IMR-90 (cell line): ENCODE data around the gene PSMC4. TPM values are rescaled to one million over a fixed set of nuclear protein-coding genes. Genes with fewer than 3 reads are reported as not detected.
A peak's percentile ranks its signal among the peaks of the same experiment; 100 is the strongest.

Experiments used
- ATAC-seq: fragments of 200-7000 bp; cut with Tn5 transposase; 2 replicates; pipeline ENCODE4 v1.9.1; 2020; ENCODE audit warnings: low read depth, mild to moderate bottlenecking, moderate library complexity
- BruUV-seq: library from RNA; stranded (reverse); fragments of 400-500 nt; replicated peaks from 2 replicates; lab custom pipeline; 2021; lab: Mats Ljungman, UMichigan
- CTCF ChIA-PET: fragments of 300-600 bp; formaldehyde crosslinking; extraction: SDS; loops from one replicate; lab custom pipeline; 2021; ENCODE audit warnings: antibody characterized with exemption; lab: Yijun Ruan, JAX
- POLR2A ChIA-PET: fragments of 300-600 bp; sonication (Branson Sonifier 250); formaldehyde crosslinking; loops from one replicate; lab custom pipeline; 2022; ENCODE audit warnings: antibody characterized with exemption; ENCODE audit not compliant: unreplicated experiment; lab: Charles Lee
- DNase-seq: peaks from one replicate; pipeline ENCODE4 v3.0.0; 2013
- H2AFZ ChIP-seq: replicated peaks from 2 replicates; pipeline ENCODE3; 2013; ENCODE audit warnings: low read length, mild to moderate bottlenecking; ENCODE audit not compliant: poor library complexity
- H2AK5ac ChIP-seq: 2 replicates; pipeline ENCODE4 v1.6.1; 2013; ENCODE audit warnings: low read depth, low read length, inconsistent platforms
- H2AK9ac ChIP-seq: replicated peaks from 2 replicates; pipeline ENCODE3; 2013; ENCODE audit warnings: mild to moderate bottlenecking, low read depth, low read length, moderate library complexity; ENCODE audit not compliant: poor library complexity
- H2BK120ac ChIP-seq: 2 replicates; pipeline ENCODE4 v1.6.1; 2013; ENCODE audit warnings: low read depth, low read length, inconsistent platforms
- H2BK15ac ChIP-seq: 3 replicates; pipeline ENCODE4 v1.6.1; 2013; ENCODE audit warnings: low read depth, low read length, inconsistent platforms
- H2BK20ac ChIP-seq: 2 replicates; pipeline ENCODE4 v1.6.1; 2013; ENCODE audit warnings: low read depth, mild to moderate bottlenecking, inconsistent platforms, low read length, moderate library complexity
- H2BK5ac ChIP-seq: 2 replicates; pipeline ENCODE4 v1.6.1; 2013; ENCODE audit warnings: mild to moderate bottlenecking, low read depth, low read length, inconsistent platforms; ENCODE audit not compliant: poor library complexity, severe bottlenecking
- H3K14ac ChIP-seq: replicated peaks from 2 replicates; pipeline ENCODE4 v1.6.1; 2013; ENCODE audit warnings: low read depth, low read length, inconsistent platforms
- H3K18ac ChIP-seq: 2 replicates; pipeline ENCODE4 v1.6.1; 2013; ENCODE audit warnings: low read depth, low read length, control low read depth
- H3K23ac ChIP-seq: 2 replicates; pipeline ENCODE4 v1.6.1; 2013; ENCODE audit warnings: low read depth, low read length, inconsistent platforms
- H3K27ac ChIP-seq: 2 replicates; pipeline ENCODE4 v1.5.1; 2013; ENCODE audit warnings: mild to moderate bottlenecking, control low read depth, low read length; ENCODE audit not compliant: insufficient read depth
- H3K27me3 ChIP-seq: 2 replicates; pipeline ENCODE4 v1.6.1; 2013; ENCODE audit warnings: low read length; ENCODE audit not compliant: control insufficient read depth, insufficient read depth
- H3K36me3 ChIP-seq: 2 replicates; pipeline ENCODE4 v1.6.1; 2013; ENCODE audit warnings: low read length, mixed read lengths; ENCODE audit not compliant: control insufficient read depth, insufficient read depth
- H3K4ac ChIP-seq: 2 replicates; pipeline ENCODE4 v1.6.1; 2013; ENCODE audit warnings: low read depth, low read length, inconsistent platforms
- H3K4me1 ChIP-seq: 2 replicates; pipeline ENCODE4 v1.6.1; 2013; ENCODE audit warnings: low read length, mixed read lengths; ENCODE audit not compliant: control insufficient read depth, insufficient read depth
- H3K4me2 ChIP-seq: 2 replicates; pipeline ENCODE4 v1.6.1; 2013; ENCODE audit warnings: low read depth, mild to moderate bottlenecking, control low read depth, low read length, moderate library complexity
- H3K4me3 ChIP-seq: 2 replicates; pipeline ENCODE4 v1.5.1; 2013; ENCODE audit warnings: low read depth, mild to moderate bottlenecking, control low read depth, low read length, moderate library complexity; ENCODE audit not compliant: insufficient read depth
- H3K56ac ChIP-seq: 2 replicates; pipeline ENCODE4 v1.6.1; 2013; ENCODE audit warnings: low read length, inconsistent platforms; ENCODE audit not compliant: insufficient read depth; ENCODE audit errors: extremely low read depth
- H3K79me1 ChIP-seq, 2 experiments: 2 replicates each; pipeline ENCODE4 v1.6.1; 2013; ENCODE audit warnings: low read length in 2 of 2, inconsistent platforms in 1 of 2, low read depth in 1 of 2
- H3K9ac ChIP-seq: 2 replicates; pipeline ENCODE4 v1.6.1; 2013; ENCODE audit warnings: low read depth, low read length, control low read depth
- H3K9me1 ChIP-seq: 2 replicates; pipeline ENCODE4 v1.6.1; 2013; ENCODE audit warnings: low read length, inconsistent platforms; ENCODE audit not compliant: insufficient read depth
- H3K9me3 ChIP-seq: 2 replicates; pipeline ENCODE4 v1.6.1; 2013; ENCODE audit warnings: low read length; ENCODE audit not compliant: control insufficient read depth, insufficient read depth
- H4K20me1 ChIP-seq: 2 replicates; pipeline ENCODE4 v1.6.1; 2013; ENCODE audit warnings: low read length, inconsistent platforms; ENCODE audit not compliant: insufficient read depth
- H4K5ac ChIP-seq: 2 replicates; pipeline ENCODE4 v1.6.1; 2013; ENCODE audit warnings: mild to moderate bottlenecking, low read depth, low read length, control low read depth
- H4K8ac ChIP-seq, 2 experiments: 2 replicates each; pipeline ENCODE4 v1.6.1; 2013; ENCODE audit warnings: low read depth in 2 of 2, low read length in 2 of 2, control low read depth in 1 of 2, inconsistent platforms in 1 of 2
- H4K91ac ChIP-seq: 2 replicates; pipeline ENCODE4 v1.6.1; 2013; ENCODE audit warnings: low read depth, low read length, inconsistent platforms; ENCODE audit not compliant: insufficient read depth
- BHLHE40 ChIP-seq: fragments of 150-350 bp; IDR thresholded peaks from 2 replicates; pipeline ENCODE4 v1.6.1; 2016; ENCODE audit warnings: mild to moderate bottlenecking, low read depth, low read length
- CEBPB ChIP-seq: IDR thresholded peaks from 2 replicates; pipeline ENCODE4 v1.6.1; 2012; ENCODE audit warnings: low read depth, low read length, improper control_type of control experiment
- CHD1 ChIP-seq: IDR thresholded peaks from 2 replicates; pipeline ENCODE4 v1.6.1; 2012; ENCODE audit warnings: low read depth, low read length, improper control_type of control experiment
- CTCF ChIP-seq: conservative IDR thresholded peaks from 2 replicates; pipeline ENCODE4 v1.5.1; 2012; ENCODE audit warnings: mild to moderate bottlenecking, low read depth, low read length, improper control_type of control experiment
- ELK1 ChIP-seq: fragments of 150-350 bp; IDR thresholded peaks from 2 replicates; pipeline ENCODE4 v1.6.1; 2016; ENCODE audit warnings: low read depth, mild to moderate bottlenecking, low read length, moderate library complexity, borderline replicate concordance
- MAFK ChIP-seq: IDR thresholded peaks from 2 replicates; pipeline ENCODE4 v1.6.1; 2012; ENCODE audit warnings: low read depth, low read length, improper control_type of control experiment
- MAZ ChIP-seq: IDR thresholded peaks from 2 replicates; pipeline ENCODE4 v1.6.1; 2012; ENCODE audit warnings: low read depth, mild to moderate bottlenecking, low read length, improper control_type of control experiment, moderate library complexity, borderline replicate concordance
- MXI1 ChIP-seq: IDR thresholded peaks from 2 replicates; pipeline ENCODE4 v1.6.1; 2012; ENCODE audit warnings: low read depth, mild to moderate bottlenecking, low read length, moderate library complexity, borderline replicate concordance
- NFE2L2 ChIP-seq: fragments of 150-350 bp; IDR thresholded peaks from 2 replicates; pipeline ENCODE4 v1.6.1; 2016; ENCODE audit warnings: low read depth, mild to moderate bottlenecking, low read length
- POLR2A ChIP-seq: IDR thresholded peaks from 2 replicates; pipeline ENCODE4 v1.6.1; 2012; ENCODE audit warnings: mild to moderate bottlenecking, low read depth, low read length
- RAD21 ChIP-seq: IDR thresholded peaks from 2 replicates; pipeline ENCODE4 v1.6.1; 2012; ENCODE audit warnings: low read length, improper control_type of control experiment
- RCOR1 ChIP-seq: IDR thresholded peaks from 2 replicates; pipeline ENCODE4 v1.6.1; 2012; ENCODE audit warnings: mild to moderate bottlenecking, low read length, improper control_type of control experiment; ENCODE audit not compliant: insufficient replicate concordance
- RFX5 ChIP-seq: IDR thresholded peaks from 2 replicates; pipeline ENCODE4 v1.8.0; 2012; ENCODE audit warnings: low read depth, mild to moderate bottlenecking, low read length, moderate library complexity
- SMC3 ChIP-seq: fragments of 150-350 bp; IDR thresholded peaks from 2 replicates; pipeline ENCODE4 v1.6.1; 2016; ENCODE audit warnings: low read depth, mild to moderate bottlenecking, antibody characterized with exemption, low read length, moderate library complexity
- USF2 ChIP-seq: fragments of 150-350 bp; IDR thresholded peaks from 2 replicates; pipeline ENCODE4 v1.6.1; 2017; ENCODE audit warnings: mild to moderate bottlenecking, antibody characterized with exemption, low read length, low read depth
- WGBS, 2 experiments: methylation state at CpG; one replicate each; pipeline versions ENCODE4 v1.1.5 to v1.1.7; 2013; ENCODE audit warnings: missing lambda C conversion rate in 2 of 2; ENCODE audit not compliant: insufficient read length in 1 of 2; ENCODE audit errors: extremely low coverage in 2 of 2; 5-methylcytosine and 5-hydroxymethylcytosine counted together
- dilution Hi-C: fragments of 300-500 bp; cut with HindIII; formaldehyde crosslinking; loops from one replicate; pipeline ENCODE4 v1.14.3; 2018; ENCODE audit warnings: low sequenced_read_pairs; ENCODE audit not compliant: unreplicated experiment
- in situ Hi-C: fragments of 300-500 bp; cut with MboI; formaldehyde crosslinking; loops from 3 replicates; pipeline ENCODE4 v1.14.3; 2019; ENCODE audit warnings: low sequenced_read_pairs, inconsistent platforms, mixed read lengths
- intact Hi-C: fragments of 100-400 bp; cut with micrococcal nuclease; formaldehyde crosslinking; loops from 2 replicates; pipeline ENCODE4 v1.10.0; 2022
- polyA plus RNA-seq, 3 experiments: library from polyadenylated mRNA; depleted of rRNA; stranded (reverse); fragments of >200 nt; gene quantifications; 2 replicates each; pipeline ENCODE4 v1.2.3, GENCODE V29; 2012; ENCODE audit warnings: low replicate concordance in 1 of 3
- total RNA-seq: library from RNA; depleted of rRNA; stranded (reverse); fragments of >200 nt; gene quantifications from 2 replicates; pipeline ENCODE4 v1.2.3, GENCODE V29; 2012

The PSMC4 gene
- total and polyA plus RNA-seq, 2 of the 4 experiments (the other 2 are of a cell fraction), result 148 to 216 TPM

- Histone ChIP-seq H3K4me3 (no peak overlapping the region), H4K20me1 (no peaks in the 10 kb centered on the region), H3K79me1 (peaks cover 19 to 41% of the 10 kb centered on the region in 2 experiments), H4K91ac (no peak overlapping the region), H2AFZ (no peak overlapping the region), H2BK120ac (no peak overlapping the region), H3K27me3 (no peaks in the 10 kb centered on the region), H3K4ac (no peak overlapping the region), H3K9me1 (no peaks in the 10 kb centered on the region; the same call in 1 of the 2 replicates), H2BK15ac (no peak overlapping the region), H2BK5ac (no peak overlapping the region), H3K4me2 (peak overlapping the region; percentile 77), H3K27ac (no peak overlapping the region), H3K9ac (no peak overlapping the region), H3K36me3 (no peaks in the 10 kb centered on the region; the same call in 1 of the 2 replicates), H4K8ac (peak overlapping the region in 1 of 2 experiments; percentile 4; a peak in 1 of 4 replicates), H4K5ac (no peak overlapping the region), H3K9me3 (no peaks in the 10 kb centered on the region; the same call in 1 of the 2 replicates), H2AK5ac (peak overlapping the region; percentile 47; the same call in 1 of the 2 replicates), H3K18ac (no peak overlapping the region), H3K56ac (no peak overlapping the region), H2AK9ac (peak overlapping the region; percentile 15), H3K4me1 (peaks cover 5% of the 10 kb centered on the region), H3K23ac (peak overlapping the region; percentile 79; the same call in 1 of the 2 replicates), H3K14ac (0 out of 2 replicates have a peak overlapping the region, but pooled peaks have one; percentile 37), H2BK20ac (no peak overlapping the region)
- CTCF ChIA-PET, result no interaction called here
- TF ChIP-seq MAZ, result no peak
- TF ChIP-seq ELK1, result no peak
- TF ChIP-seq RAD21, result no peak
- TF ChIP-seq NFE2L2, result no peak
- TF ChIP-seq SMC3, result no peak
- TF ChIP-seq RCOR1, result no peak
- TF ChIP-seq POLR2A, result no peak
- TF ChIP-seq CEBPB, result no peak
- no peak for TF ChIP-seq MAFK
- TF ChIP-seq CTCF, result no peak
- TF ChIP-seq USF2, result no peak
- TF ChIP-seq BHLHE40, result no peak
- TF ChIP-seq CHD1, result no peak
- TF ChIP-seq RFX5, result no peak
- no peak for TF ChIP-seq MXI1
- no TSS peak for BruUV-seq
- ATAC-seq (no peak), DNase-seq (no peak)
- dilution Hi-C loops (no loop called here), in situ Hi-C loops (no loop called here), intact Hi-C loops (no loop called here)
- no CpG with 5 or more reads among the region's 1 CpG for WGBS, 2 experiments
- POLR2A ChIA-PET, result no interaction called here
Measured at GRCh38 chr19:39995794-39996193, 24.8 kb downstream of the PSMC4 start.
